HG03108 (cell line): ENCODE measurements around the gene TMEM121B.
"Not testable (repeated sequence)": the region's sequence is repeated elsewhere in the genome, so short reads cannot be mapped to it uniquely, and the experiment has no call there.

ENCODE experiments used
- ATAC-seq: cut with Tn5 transposase; IDR thresholded peaks from one replicate; pipeline ENCODE4 v1.9.1; 2021; ENCODE audit warnings: moderate library complexity; ENCODE audit not compliant: unreplicated experiment

The TMEM121B gene

GRCh38 chr22:17121233-17122195 is at the start of gene TMEM121B:
TMEM121B (minus strand) TSS chr22:17121360; CDS start chr22:17121127, 233 bp downstream.
- no peak for ATAC-seq

GRCh38 chr22:17167486-17167885 is 46.3 kb upstream of the TMEM121B start:
- ATAC-seq = no peak

GRCh38 chr22:17164392-17165024 is 43.3 kb upstream of the TMEM121B start:
- no peak for ATAC-seq

- no peak for ATAC-seq
Observed at GRCh38 chr22:17162731-17163130, 41.6 kb upstream of the TMEM121B start.

- ATAC-seq = no peak
Observed at GRCh38 chr22:17161991-17162390, 40.8 kb upstream of the TMEM121B start.

GRCh38 chr22:17159504-17159951 is 38.4 kb upstream of the TMEM121B start:
- peak; percentile 21 for ATAC-seq

GRCh38 chr22:17158568-17159503 is 37.7 kb upstream of the TMEM121B start, which contains the start of gene HDHD5:
HDHD5 (minus strand) TSS chr22:17159277; CDS start chr22:17159251, 26 bp downstream.
- ATAC-seq = peak; percentile 65

GRCh38 chr22:17158176-17158567 is 37.0 kb upstream of the TMEM121B start:
- ATAC-seq = no peak

GRCh38 chr22:17157714-17158113 is 36.6 kb upstream of the TMEM121B start:
- ATAC-seq = no peak

- no peak for ATAC-seq
Observed at GRCh38 chr22:17155941-17156340, 34.8 kb upstream of the TMEM121B start.

- ATAC-seq = no peak
Observed at GRCh38 chr22:17152971-17153370, 31.8 kb upstream of the TMEM121B start.

GRCh38 chr22:17152340-17152739 is 31.2 kb upstream of the TMEM121B start:
- no peak for ATAC-seq

GRCh38 chr22:17149076-17149815 is 28.1 kb upstream of the TMEM121B start:
- ATAC-seq = no peak

GRCh38 chr22:17147458-17147857 is 26.3 kb upstream of the TMEM121B start:
- ATAC-seq = not testable (repeated sequence)

GRCh38 chr22:17145021-17145680 is 24.0 kb upstream of the TMEM121B start:
- ATAC-seq = no peak

- ATAC-seq = no peak
Observed at GRCh38 chr22:17143826-17144225, 22.7 kb upstream of the TMEM121B start.

GRCh38 chr22:17143101-17143500 is 21.9 kb upstream of the TMEM121B start:
- ATAC-seq = no peak

- no peak for ATAC-seq
Observed at GRCh38 chr22:17140826-17141766, 19.9 kb upstream of the TMEM121B start.
